SIG-M5 treated with dmso at 0.1 percent for 504 hours (cell line): ENCODE results near the gene ADAT3.

Experiments
- DNase-seq: peaks from one replicate; lab custom pipeline; 2025; ENCODE audit not compliant: unreplicated experiment; lab: John Stamatoyannopoulos, UW

The ADAT3 gene

DNA sequence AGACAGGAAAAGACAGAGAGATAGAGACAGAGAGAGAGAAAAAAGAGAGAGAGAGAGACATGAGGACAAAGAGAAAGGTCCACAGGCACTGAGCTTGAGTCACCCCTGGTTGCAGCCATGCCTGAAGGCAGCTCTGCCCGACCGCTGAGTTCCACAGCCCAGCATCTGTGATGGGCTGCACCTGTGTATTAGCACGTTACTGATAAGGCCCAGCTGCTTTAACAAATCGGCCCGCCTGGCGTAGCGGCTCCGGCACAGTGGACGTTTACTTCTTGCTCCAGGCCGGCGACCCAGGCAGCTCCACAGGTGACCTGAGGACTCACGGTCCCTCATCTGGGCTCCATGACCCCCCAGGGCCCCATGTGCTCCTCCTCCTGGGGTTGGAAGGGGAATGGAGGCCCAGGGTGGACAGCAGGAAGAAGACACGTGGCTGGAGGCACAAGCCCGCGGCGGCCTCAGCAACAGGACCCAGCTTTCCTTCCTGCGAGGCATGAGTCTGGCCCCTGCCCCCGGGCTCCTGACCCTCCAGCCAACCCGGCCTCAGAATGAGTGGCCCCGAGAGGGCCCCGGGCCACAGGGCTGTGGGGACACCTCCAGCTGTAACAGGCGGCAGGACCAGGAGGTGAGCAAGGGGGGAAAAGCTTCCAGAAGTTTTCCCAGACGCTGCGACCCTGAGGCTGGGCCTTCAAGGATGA lies 31.9 kb downstream of the ADAT3 start:
- no peak for DNase-seq

DNA sequence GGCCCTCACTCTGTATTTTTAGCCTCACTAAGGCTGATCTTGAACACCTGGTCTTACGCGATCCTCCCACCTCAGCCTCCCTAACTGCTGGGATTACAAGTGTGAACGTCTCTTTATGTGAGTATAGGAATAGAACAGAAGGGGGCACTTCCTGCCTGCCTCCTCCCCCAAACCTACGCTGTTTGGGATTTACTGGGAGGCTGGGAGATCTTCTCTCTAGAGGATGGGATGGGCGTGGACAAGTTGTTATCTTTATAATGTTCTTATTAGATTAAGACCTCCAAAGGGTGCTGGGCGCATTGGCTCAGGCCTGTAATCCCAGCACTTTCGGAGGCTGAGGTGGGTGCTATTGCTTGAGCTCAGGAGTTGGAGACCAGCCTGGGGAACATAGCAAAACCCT lies 32.9 kb downstream of the ADAT3 start:
- DNase-seq: no peak

DNA sequence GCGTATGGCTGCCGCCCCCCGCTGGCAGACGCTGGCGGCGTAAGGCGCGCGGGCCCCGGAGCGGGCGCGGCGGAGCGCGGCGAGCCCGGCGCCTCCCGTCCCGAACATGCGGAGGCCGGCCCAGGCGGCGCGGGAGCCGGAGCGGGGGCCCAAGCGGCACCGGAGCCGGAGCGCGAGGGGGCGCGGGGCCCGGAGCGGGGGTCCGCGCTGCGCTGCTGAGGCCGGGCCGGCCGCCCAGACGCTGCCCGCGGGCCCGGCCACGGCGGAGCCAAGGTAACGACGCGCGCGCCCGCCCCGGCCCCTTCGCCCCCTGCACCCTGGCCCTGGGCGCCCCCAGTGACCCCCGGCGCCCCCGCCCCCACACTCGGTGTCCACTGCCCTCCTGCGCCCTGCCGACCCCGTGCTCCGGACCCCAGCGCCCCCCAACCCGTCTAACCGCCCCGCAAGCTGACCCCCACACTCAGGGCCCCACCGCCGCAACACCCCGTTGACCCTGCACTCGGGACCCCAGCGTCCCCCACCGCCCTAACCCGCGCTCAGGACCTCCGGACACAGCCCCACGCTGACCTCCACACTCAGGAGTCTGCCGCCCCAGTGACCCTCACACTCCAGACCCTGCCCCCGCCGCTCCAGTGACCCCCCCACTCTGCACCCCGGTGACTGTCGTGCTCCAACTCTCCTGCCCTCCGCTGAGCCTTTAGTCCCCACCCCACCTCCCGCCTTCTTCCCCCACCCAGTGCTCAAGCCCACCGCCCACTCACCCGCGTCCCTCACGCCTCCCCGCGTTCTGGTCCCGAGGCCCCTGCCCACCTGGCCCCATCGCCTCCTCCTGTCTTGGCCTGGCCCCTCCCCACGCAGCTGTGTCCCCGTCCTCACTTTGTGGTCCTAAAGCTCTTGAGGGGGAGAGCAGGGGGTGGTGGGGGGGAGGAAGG lies 36.2 kb downstream of the ADAT3 start, which contains the start of gene CSNK1G2:
TSS of gene CSNK1G2 (plus strand) at position 27 of the 932 bp plus-strand sequence. CDS start 28,601 bp downstream, outside the sequence.
- no peak for DNase-seq

DNA sequence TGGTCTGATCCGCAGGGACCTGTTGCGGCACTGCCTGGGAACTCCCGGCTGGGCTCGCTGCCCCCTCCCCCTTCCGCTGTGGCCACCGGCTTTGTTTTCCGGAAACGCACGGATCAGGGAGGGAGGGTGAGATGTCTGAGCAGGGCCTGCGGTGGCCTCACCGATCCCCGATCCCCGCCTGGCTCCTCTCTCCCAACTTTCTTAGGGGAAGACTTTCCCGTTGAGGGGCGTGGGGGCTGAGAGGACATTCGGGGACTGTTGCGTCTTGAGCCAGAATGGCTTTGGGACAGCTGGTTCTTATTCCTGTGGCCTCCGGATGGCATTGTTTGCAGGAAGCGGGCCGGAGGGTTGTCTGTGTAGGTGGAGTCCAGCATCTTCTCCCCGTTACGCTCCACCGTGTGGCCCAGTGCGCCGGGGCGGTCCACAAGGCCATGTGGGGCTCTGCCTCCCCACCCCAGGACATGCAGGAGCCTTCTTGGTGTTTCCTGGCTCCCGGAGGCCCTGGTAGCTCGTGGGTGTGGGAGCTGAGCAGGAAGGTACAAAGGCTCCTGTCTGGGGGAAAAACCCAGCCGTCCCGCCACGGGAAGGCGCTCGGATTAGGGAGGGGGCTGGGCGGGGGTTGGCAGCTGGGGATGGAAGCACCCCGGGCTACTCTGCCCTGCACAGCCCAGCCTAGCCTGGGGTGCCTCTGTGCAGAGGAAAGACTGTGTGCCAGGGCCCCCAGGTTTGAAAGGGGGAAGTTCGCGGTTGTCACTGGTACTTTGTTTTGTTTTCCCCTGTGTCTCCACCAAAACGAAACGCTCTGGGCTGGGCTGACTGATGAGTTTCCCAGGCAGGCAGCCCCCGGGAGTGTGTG lies 37.1 kb downstream of the ADAT3 start:
- DNase-seq: peak; percentile 63

DNA sequence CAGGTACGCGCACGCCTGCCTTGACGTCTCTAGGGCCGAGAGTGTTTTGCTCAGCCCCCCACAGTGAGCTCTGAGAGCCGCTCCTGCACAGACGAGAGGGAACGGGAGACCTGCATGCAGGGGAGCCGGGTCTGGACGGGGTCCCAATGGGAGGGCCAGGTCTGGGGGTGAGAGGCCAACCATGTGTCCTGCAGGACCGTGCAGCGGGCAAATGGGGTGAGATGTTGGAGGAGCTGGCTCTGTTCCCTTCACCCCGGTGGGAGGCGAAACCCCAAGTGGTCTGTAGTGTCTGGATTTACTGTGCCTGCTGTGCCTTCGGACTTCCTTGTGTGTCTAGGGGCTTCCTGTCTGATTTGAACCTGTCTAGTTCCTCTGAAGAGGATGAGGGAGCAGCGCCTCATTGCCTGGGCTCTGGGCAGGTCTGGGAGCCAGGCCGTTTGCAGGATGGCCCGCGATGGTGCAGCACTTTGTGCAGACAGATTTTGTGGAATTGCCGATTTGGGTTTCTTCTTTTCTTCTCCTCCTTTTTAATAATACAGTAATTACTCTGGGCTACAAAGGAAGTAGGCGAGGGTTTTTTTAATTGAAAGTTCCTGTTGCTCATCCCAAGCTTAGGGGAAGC lies 37.8 kb downstream of the ADAT3 start:
- DNase-seq: no peak

DNA sequence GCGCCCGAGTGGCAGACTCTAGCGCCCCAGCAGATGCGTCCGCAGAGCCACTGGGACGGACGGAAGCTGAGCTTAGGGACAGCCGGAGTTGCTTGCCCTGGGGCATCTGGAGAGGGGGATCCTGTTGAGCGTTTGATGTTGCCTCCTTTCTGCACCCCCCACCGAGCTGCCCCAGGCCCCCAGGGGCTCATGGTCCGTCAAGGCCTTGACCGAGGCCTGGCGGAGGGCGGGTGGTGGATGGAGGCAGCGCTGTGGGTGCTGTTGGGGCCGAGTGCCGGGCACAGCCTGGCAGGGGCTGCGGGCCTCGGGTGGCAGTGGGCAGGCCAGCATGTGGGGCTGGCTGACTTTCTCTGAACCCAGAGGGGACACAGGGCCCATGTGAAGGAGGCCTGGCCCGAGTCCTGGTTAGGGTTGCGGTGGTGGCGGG lies 38.5 kb downstream of the ADAT3 start:
- no peak for DNase-seq

DNA sequence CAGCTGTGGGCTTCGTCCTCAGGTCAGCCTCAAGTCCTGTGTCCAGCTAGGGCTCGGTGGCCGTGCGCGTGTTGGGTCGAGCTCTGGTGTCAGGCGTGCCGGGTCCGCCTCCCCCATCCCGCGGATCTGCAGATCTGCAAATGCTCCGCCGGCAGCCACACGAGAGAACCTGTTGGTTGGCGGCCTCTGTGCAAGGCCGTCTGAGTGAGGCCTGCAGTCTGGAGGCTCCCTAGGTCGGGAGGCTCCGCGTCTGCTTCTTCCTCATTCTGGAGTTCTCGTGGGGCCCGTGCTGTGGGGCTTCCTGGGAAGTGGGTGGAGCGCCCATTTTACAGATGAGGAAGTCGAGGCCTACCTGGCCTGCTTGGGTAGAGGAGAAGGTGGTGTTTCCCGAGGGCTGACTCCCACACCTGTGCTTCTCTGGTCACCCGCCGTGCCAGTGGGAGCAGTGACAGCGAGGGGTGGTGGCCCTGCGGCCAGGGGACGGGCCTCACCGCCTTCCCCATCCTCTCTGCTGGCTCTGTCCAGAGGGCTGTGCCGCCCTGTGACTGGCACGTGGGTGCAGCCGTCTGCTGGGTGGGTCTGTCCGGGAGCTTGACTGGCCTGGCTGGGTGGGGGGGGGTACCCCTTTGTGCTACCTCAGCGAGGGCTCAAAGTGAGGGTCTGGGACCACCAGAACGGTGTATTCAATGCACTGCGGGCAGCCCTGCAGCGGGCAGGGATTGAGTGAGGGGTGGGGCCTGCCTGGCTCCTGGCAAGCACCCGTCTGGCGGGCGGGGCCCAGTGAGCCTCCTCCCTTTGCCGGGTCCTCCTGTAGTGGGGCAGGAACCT lies 39.1 kb downstream of the ADAT3 start:
- DNase-seq: no peak

DNA sequence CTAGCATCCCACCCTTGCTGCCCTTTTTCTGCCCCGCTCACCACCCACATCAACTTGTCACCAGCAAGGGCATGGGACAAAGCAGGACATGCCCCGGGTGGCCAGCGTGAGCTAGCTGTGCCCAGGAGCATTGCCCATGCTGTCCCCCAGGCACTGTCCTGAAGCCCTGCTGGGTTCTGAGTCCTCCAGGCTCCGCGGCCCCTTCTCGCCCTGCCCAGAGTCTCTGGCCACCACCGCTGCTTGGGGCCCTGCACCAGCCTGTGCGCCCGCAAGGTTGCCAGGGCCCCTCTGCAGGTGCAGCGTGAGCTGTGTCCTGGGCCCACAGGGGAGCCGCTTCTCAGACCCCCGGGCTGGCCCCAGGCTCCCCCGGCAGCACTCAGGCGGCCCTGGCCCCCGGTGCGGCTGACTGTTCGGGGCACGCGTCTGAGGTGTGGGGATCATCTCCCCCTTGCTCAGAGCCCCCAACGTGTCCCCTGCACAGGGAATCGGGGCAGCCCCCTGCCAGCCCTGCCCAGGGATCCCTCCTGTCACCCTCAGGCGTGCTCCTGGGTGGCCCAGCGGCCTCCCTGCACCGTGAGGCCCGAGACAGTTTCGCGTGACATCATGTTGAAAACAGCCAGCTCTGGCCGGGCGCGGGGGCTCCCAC lies 39.8 kb downstream of the ADAT3 start:
- DNase-seq: no peak

DNA sequence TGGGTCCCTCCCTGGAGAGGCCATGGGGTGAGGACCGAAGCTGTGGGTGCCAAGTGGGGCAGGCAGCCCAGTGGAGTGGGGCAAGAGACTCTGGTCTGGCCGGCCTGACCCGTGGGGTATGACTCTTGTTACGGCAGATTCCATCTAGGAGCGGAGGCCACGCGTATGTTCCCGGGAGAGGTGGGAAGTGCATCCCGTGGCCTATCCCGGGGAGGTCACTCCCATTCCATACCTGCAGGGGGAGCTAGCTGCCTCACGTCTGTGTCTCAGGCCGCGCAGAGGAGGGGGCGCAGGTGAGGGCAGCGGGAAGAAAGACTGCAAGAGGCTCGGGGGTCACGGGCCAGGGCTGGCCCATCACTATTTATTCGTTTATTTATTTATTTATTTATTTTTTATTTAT lies 40.7 kb downstream of the ADAT3 start:
- DNase-seq: no peak

DNA sequence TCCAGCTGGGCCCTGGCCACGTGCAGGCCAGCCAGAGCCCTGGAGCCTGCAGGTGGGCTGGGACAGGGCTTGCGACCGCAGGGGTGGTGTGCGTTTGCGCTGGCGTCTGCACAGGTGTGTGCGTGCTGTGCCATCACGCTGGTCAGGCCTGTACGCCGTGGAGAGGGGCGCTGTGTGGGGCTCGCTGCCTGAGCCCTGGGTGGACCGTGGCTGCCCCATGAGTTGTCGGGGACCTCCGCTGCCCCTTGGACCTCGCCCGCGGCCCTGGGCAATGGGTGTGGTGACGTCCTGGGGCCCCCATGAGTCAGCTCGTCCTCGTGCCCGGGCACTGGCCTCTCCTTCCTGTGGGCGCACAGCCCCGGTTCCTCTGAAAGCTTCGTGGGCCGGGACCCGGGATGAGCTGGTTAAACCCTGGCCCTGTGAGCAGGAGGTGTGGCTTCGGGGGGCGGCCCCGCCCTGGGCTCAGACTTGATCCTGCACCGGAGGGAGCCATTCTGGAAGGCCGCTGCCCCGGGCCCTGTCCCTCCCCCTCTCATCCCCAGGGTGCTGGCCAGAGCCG lies 42.5 kb downstream of the ADAT3 start:
- DNase-seq: no peak

DNA sequence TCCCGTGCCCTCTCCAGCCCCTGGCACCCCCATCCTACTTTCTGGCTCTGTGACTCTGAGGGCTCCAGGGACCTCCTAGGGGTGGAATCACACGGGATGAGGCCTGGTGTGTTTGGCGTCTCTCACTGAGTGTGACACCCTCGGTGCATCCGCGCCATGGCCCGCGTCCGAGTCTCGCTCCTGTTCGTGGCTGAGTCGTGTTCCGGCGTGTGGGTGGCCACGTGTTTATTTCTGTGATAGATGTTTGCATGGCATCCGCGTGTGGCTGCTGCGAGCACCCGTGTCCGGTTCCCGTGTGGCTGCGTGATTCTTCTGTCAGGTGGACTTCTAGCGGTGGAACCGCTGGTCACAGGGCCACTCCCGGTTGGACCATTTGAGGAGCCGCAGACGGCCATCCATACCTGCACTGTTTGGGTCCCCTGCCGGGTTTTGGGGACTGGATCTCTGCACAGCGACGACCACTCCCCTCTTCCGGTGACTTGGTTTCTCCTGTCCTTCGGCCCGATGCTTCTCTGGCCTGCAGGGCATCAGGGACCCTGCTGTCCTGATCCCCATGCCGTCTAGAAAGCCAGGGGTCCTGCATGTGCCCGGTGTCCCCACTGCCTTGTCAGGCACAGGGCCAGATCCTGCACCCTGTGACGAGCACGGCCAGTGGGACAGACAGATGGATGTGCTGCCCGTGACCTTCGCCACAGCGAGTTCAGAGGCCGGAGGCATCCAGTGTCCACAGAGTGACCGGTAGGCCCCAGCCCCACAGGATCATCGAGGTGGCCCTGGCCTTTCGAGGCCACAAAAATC lies 44.3 kb downstream of the ADAT3 start:
- no peak for DNase-seq

DNA sequence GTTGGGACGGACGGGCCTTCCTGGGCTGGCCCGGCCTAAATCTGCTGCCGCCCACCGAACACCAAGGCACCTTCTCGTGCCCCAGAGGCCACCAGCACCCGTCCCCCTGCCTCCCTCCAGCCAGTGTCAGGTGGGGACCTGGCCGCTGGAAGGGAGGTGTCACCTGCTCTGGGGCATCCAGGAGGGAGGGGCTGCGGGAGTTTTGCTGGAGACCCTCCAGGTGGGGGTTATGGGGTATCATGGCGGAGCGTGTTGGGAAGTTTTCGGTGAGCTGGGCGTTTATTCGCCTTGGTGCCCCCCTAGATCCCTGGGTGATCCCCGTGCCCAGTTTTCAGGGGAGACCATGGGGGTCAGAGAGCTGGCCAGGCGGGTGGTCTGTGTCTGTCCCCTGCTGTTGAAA lies 45.4 kb downstream of the ADAT3 start:
- no peak for DNase-seq

DNA sequence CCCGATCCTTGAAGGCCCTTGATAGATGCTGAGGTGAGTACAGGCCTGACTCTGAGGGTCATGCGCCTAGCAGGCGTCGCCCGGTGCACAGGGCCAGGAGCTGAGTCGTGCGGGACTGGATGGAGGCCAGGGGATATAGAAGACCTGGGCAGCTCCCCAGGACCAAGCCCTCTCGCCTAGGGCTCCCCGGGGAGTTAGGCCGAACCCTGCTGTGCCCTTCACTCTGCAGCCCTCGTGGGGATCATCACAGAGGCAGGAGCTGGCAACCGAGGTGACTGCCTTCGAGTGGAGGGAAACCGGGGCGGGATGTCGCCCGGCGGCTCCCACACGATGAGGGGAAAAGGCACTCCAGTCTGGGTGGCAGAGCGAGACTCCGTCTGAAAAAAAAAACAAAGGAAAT lies 47.4 kb downstream of the ADAT3 start:
- DNase-seq: no peak

DNA sequence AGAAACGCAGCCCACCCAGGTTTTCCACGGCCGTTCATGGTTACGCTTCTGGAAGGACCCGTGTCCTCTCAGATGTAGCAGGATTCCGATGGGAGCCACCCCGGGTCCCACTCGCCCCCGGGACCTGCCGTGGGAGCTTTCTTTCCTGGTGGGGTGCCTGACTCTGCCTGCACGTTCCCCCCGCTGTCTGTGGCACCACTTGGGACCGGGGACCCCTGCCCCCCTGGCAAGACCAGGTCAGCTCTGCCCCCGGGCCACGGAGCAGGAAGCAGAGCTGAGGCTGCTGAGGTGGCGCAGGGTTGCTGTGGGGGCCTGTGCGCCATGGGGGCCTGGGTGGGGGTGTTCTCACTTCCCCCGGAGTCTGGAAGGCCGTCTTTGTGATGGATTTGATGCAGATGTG lies 47.8 kb downstream of the ADAT3 start:
- DNase-seq: no peak

DNA sequence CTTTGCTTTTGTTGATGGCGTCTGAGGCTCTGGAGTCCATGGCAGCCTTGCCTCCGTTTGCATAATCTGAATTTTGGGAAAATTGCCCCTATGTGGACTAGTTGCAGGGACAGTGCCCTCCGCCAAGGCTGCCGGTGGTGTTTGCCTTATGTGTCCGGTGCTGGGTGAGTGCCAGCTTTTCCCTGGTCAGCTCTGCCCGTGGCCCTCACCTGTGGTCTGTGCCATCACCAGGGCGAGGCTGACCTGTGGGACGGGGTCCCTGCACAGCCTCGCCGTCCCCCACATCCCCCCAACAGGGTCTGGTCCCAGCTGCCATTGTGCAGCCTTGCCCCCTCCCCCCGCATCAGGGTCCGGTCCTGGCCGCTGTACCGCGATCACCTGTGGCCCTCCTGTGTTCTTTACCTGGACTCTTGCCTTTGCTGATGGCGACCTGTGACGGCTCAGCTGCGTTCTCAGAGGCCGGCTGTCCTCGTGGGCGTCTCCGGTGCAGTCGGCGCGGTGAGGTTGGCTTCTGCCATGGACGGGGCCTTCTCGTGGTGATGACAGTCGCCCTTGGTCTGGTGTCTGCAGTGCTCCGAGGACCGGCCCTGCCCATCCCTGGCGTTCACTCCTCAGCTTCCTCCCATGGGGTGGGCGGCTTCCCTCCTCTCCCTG lies 48.4 kb downstream of the ADAT3 start:
- DNase-seq: no peak

DNA sequence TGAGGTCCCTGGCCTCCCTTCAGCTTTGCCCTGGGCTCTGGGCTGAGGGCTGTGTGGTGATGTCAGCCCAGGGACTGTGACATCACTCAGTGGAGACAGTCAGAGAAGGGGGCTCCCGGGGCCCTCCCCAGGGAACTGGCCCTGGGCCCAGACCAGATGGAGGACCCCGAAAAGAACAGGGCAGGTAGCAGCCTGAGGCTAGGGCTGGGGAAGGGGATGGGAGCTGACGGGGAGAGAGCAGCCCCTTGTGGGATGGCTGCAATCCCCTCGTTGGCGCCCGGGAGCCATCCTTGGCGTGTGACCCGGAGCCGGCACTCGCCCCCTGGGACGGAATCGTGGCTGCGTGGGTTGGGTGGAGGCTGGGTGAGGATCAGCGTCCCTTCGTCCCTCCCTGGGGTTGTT lies 49.3 kb downstream of the ADAT3 start:
- no peak for DNase-seq

DNA sequence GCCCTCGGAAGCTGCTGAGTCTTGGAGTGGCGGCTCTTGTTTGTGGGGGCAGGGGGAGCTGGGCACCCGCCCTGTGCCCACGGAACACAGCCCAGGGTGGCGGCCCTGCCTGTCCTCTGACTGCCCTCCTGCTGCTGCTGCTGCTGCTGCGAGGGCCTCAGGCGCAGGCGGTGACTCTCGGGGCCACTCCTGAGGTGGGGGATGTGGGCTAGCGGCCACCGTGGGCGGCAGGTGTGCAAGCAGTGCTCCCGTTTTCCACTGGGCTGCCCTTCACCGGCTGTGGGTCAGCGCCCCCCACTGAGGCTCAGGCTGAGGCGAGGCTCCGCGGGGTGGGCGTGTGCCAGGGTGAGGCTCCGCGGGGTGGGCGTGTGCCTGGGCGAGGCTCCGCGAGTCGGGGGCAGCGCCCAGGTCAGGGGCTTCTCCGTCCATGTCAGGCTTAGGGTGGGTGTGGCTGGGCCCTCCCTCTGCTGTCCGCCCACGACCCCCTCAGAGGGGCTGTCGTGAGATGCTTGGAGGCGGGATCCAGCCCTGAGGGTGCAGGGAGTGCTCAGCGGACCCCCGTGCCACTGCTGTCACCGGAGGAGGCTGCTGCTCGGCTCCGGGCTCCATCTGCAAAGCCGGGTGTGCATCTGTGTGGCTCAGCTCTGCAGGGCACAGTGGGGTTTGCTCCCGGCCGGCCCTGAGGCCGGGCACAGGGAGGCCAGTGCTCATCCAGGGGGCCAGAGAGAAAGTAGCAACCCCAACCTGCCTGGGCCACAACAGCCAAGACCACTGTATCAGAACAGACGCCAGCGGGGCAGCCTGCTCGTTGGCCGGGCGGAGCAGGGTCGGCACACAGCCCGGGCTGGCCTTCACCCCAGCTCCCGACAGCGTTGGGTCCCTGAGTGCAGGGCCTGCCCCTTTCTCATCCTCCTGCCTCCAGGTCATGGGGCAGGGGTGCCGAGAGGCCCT lies 50.2 kb downstream of the ADAT3 start:
- DNase-seq: no peak
